Measurements from ENCODE around the gene TAF5L. TPM values are rescaled to one million over a fixed set of nuclear protein-coding genes. Genes with fewer than 3 reads are reported as not detected.

Gene TAF5L
- total and polyA plus RNA-seq, 2 experiments from 2014 or later = 5.6 to 17.6 TPM

GRCh38 chr1:229607370-229607769 is 18.6 kb downstream of the TAF5L start (continued):
- TF ChIP-seq ZNF462 (CRISPR knock-in tag; IDR thresholded peaks at IDR 0.05) = no peak
- TF ChIP-seq ZNF331 (CRISPR knock-in tag; IDR thresholded peaks at IDR 0.05; ENCODE audit: low read depth) = no peak
- TF ChIP-seq STAT1 (IDR thresholded peaks at IDR 0.05; ENCODE audit: unreplicated experiment) = no peak
- TF ChIP-seq EZH2phosphoT487 (IDR thresholded peaks at IDR 0.05; ENCODE audit: unreplicated experiment) = no peak
- TF ChIP-seq POLR2AphosphoS5 (IDR thresholded peaks at IDR 0.05; ENCODE audit: low read depth) = no peak

GRCh38 chr1:229603371-229604005 is 22.4 kb downstream of the TAF5L start:
- ATAC-seq = no peak
- no peak overlapping the region for H3K4me3 ChIP-seq
- peaks cover 12% of the 10 kb centered on the region for H3K36me3 ChIP-seq (ENCODE audit: insufficient read depth)
- H3K79me2 ChIP-seq (replicated peaks; ENCODE audit: insufficient read depth) = peaks cover 3% of the 10 kb centered on the region; the same call in 1 of the 2 replicates
- H3K4me3 Mint-ChIP-seq = no peak overlapping the region
- H3K27me3 ChIP-seq (ENCODE audit: insufficient read depth) = no peaks in the 10 kb centered on the region
- H3K36me3 Mint-ChIP-seq (ENCODE audit: low read depth) = peaks cover 33% of the 10 kb centered on the region; the same call in 2 of the 3 replicates
- H3K27ac Mint-ChIP-seq = no peak overlapping the region
- H3K9me2 ChIP-seq (ENCODE audit: insufficient read depth) = no peaks in the 10 kb centered on the region
- no peaks in the 10 kb centered on the region for H3K9me3 Mint-ChIP-seq
- DNase-seq (ENCODE audit: low spot score) = no peak
- no peaks in the 10 kb centered on the region for H3K27me3 Mint-ChIP-seq (ENCODE audit: insufficient read depth, low read depth, poor library complexity)
- H3K4me2 ChIP-seq = no peak overlapping the region
- no peak overlapping the region for H2AFZ ChIP-seq
- H3K27ac ChIP-seq (ENCODE audit: low read depth) = no peak overlapping the region
- no peaks in the 10 kb centered on the region for H3F3A ChIP-seq (replicated peaks; ENCODE audit: low read depth)
- peaks cover 16% of the 10 kb centered on the region for H3K4me1 ChIP-seq (ENCODE audit: insufficient read depth)
- H4K20me1 ChIP-seq (replicated peaks; ENCODE audit: insufficient read depth) = 0 out of 2 replicates have a peak, but pooled peaks cover 4% of the 10 kb centered on the region
- peaks cover 26% of the 10 kb centered on the region for H3K4me1 Mint-ChIP-seq
- no peak for TF ChIP-seq NANOG (IDR thresholded peaks at IDR 0.05; ENCODE audit: borderline replicate concordance)
- TF ChIP-seq EZH2 (IDR thresholded peaks at IDR 0.05; ENCODE audit: low read depth, unreplicated experiment) = no peak
- TF ChIP-seq REST (IDR thresholded peaks at IDR 0.05; ENCODE audit: unreplicated experiment) = no peak
- no peak for TF ChIP-seq ZNF114 (CRISPR knock-in tag; IDR thresholded peaks at IDR 0.05)
- TF ChIP-seq STAT1 (IDR thresholded peaks at IDR 0.05; ENCODE audit: unreplicated experiment) = no peak

Data from GM23338 (cell line).